ENCODE measurements around the gene DDAH1.

- TF ChIP-seq CTCF (IDR thresholded peaks at IDR 0.05) (no peak), POLR2A (IDR thresholded peaks at IDR 0.05) (no peak)
Observed at GRCh38 chr1:85417017-85417416, 47.9 kb downstream of the DDAH1 start.
